Thyroid gland (tissue), 4 donors: ENCODE data around the gene RYR3. TPM values are rescaled to one million over a fixed set of nuclear protein-coding genes. Genes with fewer than 3 reads are reported as not detected.

Experiments
- DNase-seq, 2 donors: peaks; one replicate each; pipeline ENCODE4 v3.0.0-alpha.2; 2019
- H3K27ac ChIP-seq, 3 donors: fragments of 200-600 bp; sonication (generic); 1 replicate in 2 of 3; 2 replicates in 1 of 3; pipeline ENCODE4 v1.5.1; 2016 to 2019; ENCODE audit warnings: mild to moderate bottlenecking in 1 of 3, moderate library complexity in 1 of 3
- H3K27me3 ChIP-seq: fragments of 200-600 bp; sonication (generic); one replicate; pipeline ENCODE4 v1.5.1; 2019
- H3K36me3 ChIP-seq, 2 donors: fragments of 200-600 bp; sonication (generic); one replicate each; pipeline ENCODE4 v1.5.1; 2016 to 2019
- H3K4me1 ChIP-seq, 2 donors: fragments of 200-600 bp; sonication (generic); one replicate each; pipeline ENCODE4 v1.5.1; 2017 to 2019
- H3K4me3 ChIP-seq, 3 donors: fragments of 200-600 bp; sonication (generic); replicated peaks in 1 of 3; 1 replicate in 2 of 3; 2 replicates in 1 of 3; pipeline ENCODE4 v1.5.1; 2016; ENCODE audit warnings: mild to moderate bottlenecking in 1 of 3
- H3K9me3 ChIP-seq: fragments of 200-600 bp; sonication (generic); one replicate; pipeline ENCODE4 v1.5.1; 2017
- CTCF ChIP-seq, 6 experiments: fragments of 200-600 bp in 3 of 6; fragments of 450-650 bp in 3 of 6; sonication (generic) in 3 of 6; IDR thresholded peaks; one replicate each; pipeline ENCODE4 v1.5.1; 2016 to 2019; ENCODE audit warnings: antibody characterized with exemption in 6 of 6, mild to moderate bottlenecking in 2 of 6, inconsistent platforms in 1 of 6, moderate library complexity in 1 of 6
- POLR2A ChIP-seq, 2 donors: fragments of 450-650 bp; IDR thresholded peaks; one replicate each; pipeline ENCODE4 v1.6.1; 2017; ENCODE audit warnings: antibody characterized with exemption in 2 of 2, mild to moderate bottlenecking in 2 of 2, moderate library complexity in 1 of 2
- WGBS, 2 donors: methylation state at CpG; one replicate each; pipeline ENCODE4 v1.1.5; 2017; 5-methylcytosine and 5-hydroxymethylcytosine counted together
- intact Hi-C: fragments of 100-400 bp; cut with DNase I; formaldehyde crosslinking; loops from one replicate; pipeline ENCODE4 v1.15.1; 2023
- total RNA-seq, 4 donors: library from RNA; depleted of rRNA; stranded (reverse); fragments of >200 nt; gene quantifications; one replicate each; pipeline ENCODE4 v1.2.3, GENCODE V29; 2016

Gene RYR3
- total RNA-seq, 4 donors from 2014 or later: 0.27 to 4.2 (median 0.34) TPM

GRCh38 chr15:33737687-33738601 is 427.2 kb downstream of the RYR3 start:
- Histone ChIP-seq H3K27ac (no peak overlapping the region), H3K4me1 (no peaks in the 10 kb centered on the region), H3K36me3 (no peaks in the 10 kb centered on the region), H3K27me3 (no peaks in the 10 kb centered on the region), H3K4me3 (no peak overlapping the region), H3K9me3 (no peaks in the 10 kb centered on the region)
- TF ChIP-seq POLR2A (IDR thresholded peaks at IDR 0.05) (no peak), CTCF (IDR thresholded peaks at IDR 0.05) (peak; percentile 33 to 83 (median 62))
- intact Hi-C loops: loop anchor here (10.0 kb wide), 1 partner anchor 227 kb away; the partner anchor contains the start of gene CHRM5
- WGBS, 2 donors: 44 to 45% methylated on average over 15 of the region's 15 CpGs
- peak; percentile 21 to 22 for DNase-seq

DNA sequence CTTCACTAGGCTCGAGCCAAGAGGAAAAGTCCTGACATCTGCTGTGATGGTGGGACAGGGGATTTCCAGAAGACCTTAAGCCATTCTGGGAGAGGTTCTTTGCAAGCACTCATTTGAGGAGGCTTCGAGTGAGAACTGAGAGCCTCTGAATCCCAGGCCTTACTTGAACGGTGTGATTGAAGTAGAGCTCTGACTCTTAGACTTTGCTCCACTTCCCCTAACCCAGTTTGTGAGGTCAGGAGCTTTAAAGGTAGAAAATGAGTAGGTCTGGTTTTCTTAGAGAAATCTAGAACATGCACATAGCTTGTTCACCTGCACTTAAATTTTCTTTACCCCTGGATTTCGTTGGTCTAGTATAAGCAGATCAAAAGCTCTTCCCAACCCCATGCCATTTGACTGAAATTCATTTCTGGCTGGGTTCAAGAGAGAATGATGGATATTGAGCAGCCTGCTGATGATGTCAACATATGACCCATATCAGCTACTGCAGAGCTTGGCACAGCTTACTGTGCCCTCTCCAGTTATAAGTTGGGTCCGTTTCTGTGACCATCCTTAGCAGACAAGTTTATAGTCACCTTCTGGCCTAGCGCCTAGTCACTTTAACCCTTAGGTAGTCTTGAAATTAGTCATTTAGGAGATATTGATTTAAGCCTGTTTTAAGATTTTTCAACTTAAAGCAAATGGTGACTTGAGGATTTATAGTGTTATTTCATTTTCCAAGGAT is 428.3 kb downstream of the RYR3 start:
- no peak for TF ChIP-seq POLR2A (IDR thresholded peaks at IDR 0.05)
- no peak for TF ChIP-seq CTCF (IDR thresholded peaks at IDR 0.05)
- 67 to 72% methylated on average over 6 of the region's 6 CpGs for WGBS, 2 donors
- Histone ChIP-seq H3K27ac (no peak overlapping the region), H3K27me3 (no peaks in the 10 kb centered on the region), H3K4me1 (no peaks in the 10 kb centered on the region), H3K9me3 (no peaks in the 10 kb centered on the region), H3K36me3 (no peaks in the 10 kb centered on the region), H3K4me3 (no peak overlapping the region)
- no peak for DNase-seq
- intact Hi-C loops: loop anchor here (10.0 kb wide), 1 partner anchor 226 kb away; the partner anchor contains the start of gene CHRM5

- Histone ChIP-seq H3K9me3 (no peaks in the 10 kb centered on the region), H3K27me3 (no peaks in the 10 kb centered on the region), H3K4me3 (no peak overlapping the region), H3K36me3 (no peaks in the 10 kb centered on the region), H3K27ac (no peak overlapping the region), H3K4me1 (no peaks in the 10 kb centered on the region)
- WGBS, 2 donors: 70 to 79% methylated on average over 3 of the region's 3 CpGs
- intact Hi-C loops: no loop called here
- TF ChIP-seq CTCF (IDR thresholded peaks at IDR 0.05): no peak
- no peak for TF ChIP-seq POLR2A (IDR thresholded peaks at IDR 0.05)
- no peak for DNase-seq
Measured at GRCh38 chr15:33742306-33742705, 431.5 kb downstream of the RYR3 start.

DNA sequence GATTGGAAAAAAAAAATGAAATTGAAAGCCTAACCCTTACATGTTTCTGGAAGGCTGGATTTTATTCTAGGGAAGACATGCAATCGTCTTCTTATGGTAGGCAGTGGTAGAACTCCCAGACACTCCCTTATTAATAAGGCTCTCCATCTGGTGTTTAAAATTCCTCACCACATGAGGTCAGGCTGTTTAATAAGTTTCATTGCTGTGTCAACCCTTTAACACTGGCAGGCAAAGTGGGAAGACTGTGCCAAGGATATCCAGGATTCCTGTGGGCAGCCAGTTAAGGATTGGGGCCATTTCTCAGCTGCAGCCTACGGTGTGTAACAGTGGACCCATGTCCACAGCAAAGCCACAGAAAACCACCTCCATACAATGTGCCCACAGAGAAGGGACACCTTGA is 432.0 kb downstream of the RYR3 start:
- Histone ChIP-seq H3K27me3 (no peaks in the 10 kb centered on the region), H3K9me3 (no peaks in the 10 kb centered on the region), H3K4me3 (no peak overlapping the region), H3K36me3 (no peaks in the 10 kb centered on the region), H3K4me1 (no peaks in the 10 kb centered on the region), H3K27ac (no peak overlapping the region)
- WGBS, 2 donors: 72 to 94% methylated on average over 2 of the region's 2 CpGs
- TF ChIP-seq POLR2A (IDR thresholded peaks at IDR 0.05) (no peak), CTCF (IDR thresholded peaks at IDR 0.05) (no peak)
- intact Hi-C loops: no loop called here
- no peak for DNase-seq
